ENCODE results near the gene GSG1L2. TPM values are rescaled to one million over a fixed set of nuclear protein-coding genes. Genes with fewer than 3 reads are reported as not detected.

Gene GSG1L2
- total and polyA plus RNA-seq, 2 of the 4 experiments (the other 2 are of a cell fraction): not detected

GRCh38 chr17:9862949-9863348, 41.1 kb upstream of the GSG1L2 start:
- no peak for DNase-seq
- peaks cover 11% of the 10 kb centered on the region for H3K9me3 ChIP-seq (ENCODE audit: control insufficient read depth, insufficient read depth, low read length)
- 92% methylated on average over 2 of the region's 4 CpGs; no CpG with 5 or more reads in 1 of the 2 experiments for WGBS, 2 experiments (ENCODE audit: extremely low coverage in 2 of 2, insufficient read length in 1 of 2)

More at GRCh38 chr17:9862949-9863348, 41.1 kb upstream of the GSG1L2 start:
- intact Hi-C loops (cut with micrococcal nuclease) (no loop called here), dilution Hi-C loops (cut with HindIII; ENCODE audit: low sequenced_read_pairs, unreplicated experiment) (no loop called here), in situ Hi-C loops (cut with MboI; ENCODE audit: low sequenced_read_pairs) (no loop called here)
- no peaks in the 10 kb centered on the region for H3K4me1 ChIP-seq (ENCODE audit: control insufficient read depth, insufficient read depth, low read length)
- no peaks in the 10 kb centered on the region for H4K20me1 ChIP-seq (ENCODE audit: insufficient read depth, low read length)
- ChIA-PET POLR2A (ENCODE audit: unreplicated experiment) (no interaction called here), CTCF (no interaction called here)
- no peak for TF ChIP-seq RAD21 (IDR thresholded peaks at IDR 0.05; ENCODE audit: low read length)
- no peak for TF ChIP-seq USF2 (IDR thresholded peaks at IDR 0.05; ENCODE audit: low read depth, low read length)
- TF ChIP-seq SMC3 (IDR thresholded peaks at IDR 0.05; ENCODE audit: low read depth, low read length): no peak
- TF ChIP-seq CEBPB (IDR thresholded peaks at IDR 0.05; ENCODE audit: low read depth, low read length): no peak
- no peak for TF ChIP-seq ELK1 (IDR thresholded peaks at IDR 0.05; ENCODE audit: borderline replicate concordance, low read depth, low read length)
- TF ChIP-seq CHD1 (IDR thresholded peaks at IDR 0.05; ENCODE audit: low read depth, low read length): no peak
- TF ChIP-seq RFX5 (IDR thresholded peaks at IDR 0.05; ENCODE audit: low read depth, low read length): no peak
- TF ChIP-seq MXI1 (IDR thresholded peaks at IDR 0.05; ENCODE audit: borderline replicate concordance, low read depth, low read length): no peak
- no peak for TF ChIP-seq MAFK (IDR thresholded peaks at IDR 0.05; ENCODE audit: low read depth, low read length)
- no peak for TF ChIP-seq RCOR1 (IDR thresholded peaks at IDR 0.05; ENCODE audit: insufficient replicate concordance, low read length)
- TF ChIP-seq, protein P1, sequence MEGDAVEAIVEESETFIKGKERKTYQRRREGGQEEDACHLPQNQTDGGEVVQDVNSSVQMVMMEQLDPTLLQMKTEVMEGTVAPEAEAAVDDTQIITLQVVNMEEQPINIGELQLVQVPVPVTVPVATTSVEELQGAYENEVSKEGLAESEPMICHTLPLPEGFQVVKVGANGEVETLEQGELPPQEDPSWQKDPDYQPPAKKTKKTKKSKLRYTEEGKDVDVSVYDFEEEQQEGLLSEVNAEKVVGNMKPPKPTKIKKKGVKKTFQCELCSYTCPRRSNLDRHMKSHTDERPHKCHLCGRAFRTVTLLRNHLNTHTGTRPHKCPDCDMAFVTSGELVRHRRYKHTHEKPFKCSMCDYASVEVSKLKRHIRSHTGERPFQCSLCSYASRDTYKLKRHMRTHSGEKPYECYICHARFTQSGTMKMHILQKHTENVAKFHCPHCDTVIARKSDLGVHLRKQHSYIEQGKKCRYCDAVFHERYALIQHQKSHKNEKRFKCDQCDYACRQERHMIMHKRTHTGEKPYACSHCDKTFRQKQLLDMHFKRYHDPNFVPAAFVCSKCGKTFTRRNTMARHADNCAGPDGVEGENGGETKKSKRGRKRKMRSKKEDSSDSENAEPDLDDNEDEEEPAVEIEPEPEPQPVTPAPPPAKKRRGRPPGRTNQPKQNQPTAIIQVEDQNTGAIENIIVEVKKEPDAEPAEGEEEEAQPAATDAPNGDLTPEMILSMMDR (conservative IDR thresholded peaks at IDR 0.05; ENCODE audit: low read depth, low read length): no peak
- TF ChIP-seq MAZ (IDR thresholded peaks at IDR 0.05; ENCODE audit: borderline replicate concordance, low read depth, low read length): no peak
- no peak for TF ChIP-seq NFE2L2 (IDR thresholded peaks at IDR 0.05; ENCODE audit: low read depth, low read length)
- TF ChIP-seq BHLHE40 (IDR thresholded peaks at IDR 0.05; ENCODE audit: low read depth, low read length): no peak
- TF ChIP-seq POLR2A (IDR thresholded peaks at IDR 0.05; ENCODE audit: low read depth, low read length): no peak
- TF ChIP-seq FOS (IDR thresholded peaks at IDR 0.05; ENCODE audit: low read depth, low read length): no peak
- H2BK5ac ChIP-seq (ENCODE audit: low read depth, low read length, poor library complexity, severe bottlenecking): no peak overlapping the region
- H2AK9ac ChIP-seq (replicated peaks; ENCODE audit: low read depth, low read length, poor library complexity): no peak overlapping the region
- no peak overlapping the region for H3K14ac ChIP-seq (replicated peaks; ENCODE audit: low read depth, low read length)
- no peak overlapping the region for H3K4me2 ChIP-seq (ENCODE audit: low read depth, low read length)
- no peaks in the 10 kb centered on the region for H3K9me1 ChIP-seq (ENCODE audit: insufficient read depth, low read length)
- no peak overlapping the region for H2BK120ac ChIP-seq (ENCODE audit: low read depth, low read length)
- no peak overlapping the region for H3K18ac ChIP-seq (ENCODE audit: low read depth, low read length)
- no peak overlapping the region for H3K9ac ChIP-seq (ENCODE audit: low read depth, low read length)
- H3K23ac ChIP-seq (ENCODE audit: low read depth, low read length): no peak overlapping the region
- H3K4ac ChIP-seq (ENCODE audit: low read depth, low read length): no peak overlapping the region
- no peak overlapping the region for H2AFZ ChIP-seq (replicated peaks; ENCODE audit: low read length, poor library complexity)
- H2BK20ac ChIP-seq (ENCODE audit: low read depth, low read length): no peak overlapping the region
- H3K27me3 ChIP-seq (ENCODE audit: control insufficient read depth, insufficient read depth, low read length): no peaks in the 10 kb centered on the region
- no peak overlapping the region for H3K4me3 ChIP-seq (ENCODE audit: insufficient read depth, low read depth, low read length)
- no peak for ATAC-seq (ENCODE audit: low read depth)
- H2AK5ac ChIP-seq (ENCODE audit: low read depth, low read length): no peak overlapping the region
- no peak overlapping the region for H4K8ac ChIP-seq (ENCODE audit: low read depth in 2 of 2, low read length in 2 of 2)
- H3K27ac ChIP-seq (ENCODE audit: insufficient read depth, low read length): no peak overlapping the region
- H3K56ac ChIP-seq (ENCODE audit: extremely low read depth, insufficient read depth, low read length): no peak overlapping the region
- no peak overlapping the region for H2BK15ac ChIP-seq (ENCODE audit: low read depth, low read length)
- no TSS peak for BruUV-seq (replicated peaks)
- H4K5ac ChIP-seq (ENCODE audit: low read depth, low read length): no peak overlapping the region
- no peaks in the 10 kb centered on the region for H3K79me1 ChIP-seq (ENCODE audit: low read depth in 1 of 2, low read length in 2 of 2)
- no peaks in the 10 kb centered on the region for H3K36me3 ChIP-seq (ENCODE audit: control insufficient read depth, insufficient read depth, low read length)
- H4K91ac ChIP-seq (ENCODE audit: insufficient read depth, low read depth, low read length): no peak overlapping the region

Data from IMR-90 (cell line).